Muscle layer of colon (tissue), 2 donors: ENCODE results near the gene COL9A2.
"Not testable (repeated sequence)": the region's sequence is repeated elsewhere in the genome, so short reads cannot be mapped to it uniquely, and the experiment has no call there.

Source experiments
- H3K27ac ChIP-seq: one replicate; pipeline ENCODE4 v1.7.0; 2013; ENCODE audit warnings: low read depth, mild to moderate bottlenecking, low read length, moderate library complexity
- H3K27me3 ChIP-seq, 2 donors: one replicate each; pipeline ENCODE4 v1.7.0; 2013; ENCODE audit warnings: low read length in 2 of 2, mild to moderate bottlenecking in 2 of 2; ENCODE audit not compliant: insufficient read depth in 2 of 2, control insufficient read depth in 1 of 2
- H3K36me3 ChIP-seq: one replicate; pipeline ENCODE4 v1.7.0; 2013; ENCODE audit warnings: mild to moderate bottlenecking, low read length; ENCODE audit not compliant: insufficient read depth
- H3K4me1 ChIP-seq: one replicate; pipeline ENCODE4 v1.7.0; 2013; ENCODE audit warnings: mild to moderate bottlenecking, low read length; ENCODE audit not compliant: insufficient read depth
- H3K4me3 ChIP-seq, 2 donors: one replicate each; pipeline ENCODE4 v1.7.0; 2013; ENCODE audit warnings: low read length in 2 of 2, low read depth in 1 of 2, mild to moderate bottlenecking in 1 of 2, moderate library complexity in 1 of 2
- H3K9ac ChIP-seq: one replicate; pipeline ENCODE4 v1.7.0; 2013; ENCODE audit warnings: low read length
- H3K9me3 ChIP-seq: one replicate; pipeline ENCODE4 v1.7.0; 2013; ENCODE audit warnings: mild to moderate bottlenecking, low read length
- donor health status: abdominal sarcoma.
- donor health status: Adenocarcinoma of cecum.

The COL9A2 gene

DNA sequence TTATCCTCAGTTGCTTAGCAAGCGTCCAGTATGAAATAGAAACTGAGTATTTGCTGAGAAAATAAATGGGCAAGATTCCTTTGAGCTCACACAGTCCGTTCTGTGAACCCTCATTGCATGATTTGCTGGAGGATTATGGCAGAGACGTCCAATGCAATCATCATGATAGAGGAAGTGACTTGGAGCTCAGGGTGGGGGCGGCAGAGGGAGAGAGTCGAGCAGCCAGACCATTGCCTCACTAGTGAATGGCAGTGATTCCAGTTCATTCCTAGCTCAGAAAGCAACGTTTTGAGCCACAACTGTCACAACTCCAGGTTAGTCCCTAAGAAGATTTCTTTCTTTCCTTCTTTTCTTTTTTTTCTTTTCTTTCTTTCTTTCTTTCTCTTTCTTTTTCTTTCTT is 27.5 kb upstream of the COL9A2 start:
- Histone ChIP-seq H3K4me3 (no peak overlapping the region), H3K9me3 (no peaks in the 10 kb centered on the region), H3K4me1 (no peaks in the 10 kb centered on the region), H3K9ac (no peak overlapping the region), H3K27me3 (no peaks in the 10 kb centered on the region), H3K36me3 (no peaks in the 10 kb centered on the region), H3K27ac (no peak overlapping the region)

DNA sequence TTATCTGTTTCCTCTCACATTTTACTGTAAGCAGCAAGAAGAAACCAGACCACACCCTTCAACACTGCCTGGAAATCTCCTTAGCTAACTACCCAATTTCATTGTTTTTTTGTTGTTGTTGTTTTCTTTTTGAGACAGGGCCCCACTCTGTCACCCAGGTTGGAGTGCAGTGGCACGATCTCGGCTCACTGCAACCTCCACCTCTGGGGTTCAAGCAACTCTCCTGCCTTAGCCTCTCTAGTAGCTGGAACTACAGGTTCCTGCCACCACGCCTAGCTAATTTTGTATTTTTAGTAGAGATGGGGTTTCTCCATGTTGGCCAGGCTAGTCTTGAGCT is 25.3 kb upstream of the COL9A2 start:
- not testable (repeated sequence) for H3K4me3 ChIP-seq, H3K9ac ChIP-seq, H3K36me3 ChIP-seq, H3K4me1 ChIP-seq, H3K9me3 ChIP-seq, H3K27ac ChIP-seq, H3K27me3 ChIP-seq

DNA sequence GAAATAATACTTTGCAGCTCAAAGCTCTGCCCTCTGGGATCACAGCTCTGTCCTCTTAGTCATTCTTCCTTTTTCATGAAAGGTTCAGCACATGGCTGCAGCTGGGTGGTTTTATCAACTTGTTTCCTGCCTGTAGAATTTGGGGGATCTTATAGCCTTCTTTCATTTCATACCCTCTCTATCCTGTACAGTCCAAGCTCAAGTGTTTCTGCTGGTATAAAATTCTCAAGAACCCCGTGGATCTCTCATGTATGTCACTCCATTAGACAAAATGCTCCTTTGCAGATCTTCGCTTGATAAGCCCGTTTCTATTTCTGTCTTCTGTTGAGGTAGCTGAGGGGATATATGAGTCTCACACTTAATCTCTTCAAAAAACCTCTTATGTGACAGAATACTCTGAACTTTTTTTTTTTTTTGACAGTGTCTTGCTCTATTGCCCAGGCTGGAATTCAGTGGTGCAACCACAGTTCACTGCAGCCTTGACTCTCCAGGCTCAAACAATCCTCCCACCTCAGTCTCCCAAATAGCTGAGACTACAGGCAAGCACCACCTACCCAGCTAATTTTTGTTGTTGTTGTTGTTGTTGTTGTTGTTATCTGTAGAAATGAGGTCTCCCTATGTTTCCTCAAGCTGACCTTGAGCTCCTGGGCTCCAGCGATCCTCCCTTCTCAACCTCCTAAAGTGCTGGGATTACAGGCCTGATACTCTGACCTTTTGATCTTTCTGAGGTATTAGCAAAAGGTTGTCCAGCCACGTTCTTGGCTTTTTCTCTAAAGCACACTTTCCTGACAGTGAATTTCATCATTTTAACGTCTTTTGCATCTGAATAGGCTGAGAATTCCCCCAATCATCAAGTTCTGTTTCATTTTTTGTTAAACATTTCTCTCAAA is 24.6 kb upstream of the COL9A2 start:
- no peaks in the 10 kb centered on the region for H3K27me3 ChIP-seq
- no peaks in the 10 kb centered on the region for H3K4me1 ChIP-seq
- H3K4me3 ChIP-seq: no peak overlapping the region
- no peak overlapping the region for H3K27ac ChIP-seq
- H3K36me3 ChIP-seq: no peaks in the 10 kb centered on the region
- H3K9me3 ChIP-seq: no peaks in the 10 kb centered on the region
- H3K9ac ChIP-seq: no peak overlapping the region

DNA sequence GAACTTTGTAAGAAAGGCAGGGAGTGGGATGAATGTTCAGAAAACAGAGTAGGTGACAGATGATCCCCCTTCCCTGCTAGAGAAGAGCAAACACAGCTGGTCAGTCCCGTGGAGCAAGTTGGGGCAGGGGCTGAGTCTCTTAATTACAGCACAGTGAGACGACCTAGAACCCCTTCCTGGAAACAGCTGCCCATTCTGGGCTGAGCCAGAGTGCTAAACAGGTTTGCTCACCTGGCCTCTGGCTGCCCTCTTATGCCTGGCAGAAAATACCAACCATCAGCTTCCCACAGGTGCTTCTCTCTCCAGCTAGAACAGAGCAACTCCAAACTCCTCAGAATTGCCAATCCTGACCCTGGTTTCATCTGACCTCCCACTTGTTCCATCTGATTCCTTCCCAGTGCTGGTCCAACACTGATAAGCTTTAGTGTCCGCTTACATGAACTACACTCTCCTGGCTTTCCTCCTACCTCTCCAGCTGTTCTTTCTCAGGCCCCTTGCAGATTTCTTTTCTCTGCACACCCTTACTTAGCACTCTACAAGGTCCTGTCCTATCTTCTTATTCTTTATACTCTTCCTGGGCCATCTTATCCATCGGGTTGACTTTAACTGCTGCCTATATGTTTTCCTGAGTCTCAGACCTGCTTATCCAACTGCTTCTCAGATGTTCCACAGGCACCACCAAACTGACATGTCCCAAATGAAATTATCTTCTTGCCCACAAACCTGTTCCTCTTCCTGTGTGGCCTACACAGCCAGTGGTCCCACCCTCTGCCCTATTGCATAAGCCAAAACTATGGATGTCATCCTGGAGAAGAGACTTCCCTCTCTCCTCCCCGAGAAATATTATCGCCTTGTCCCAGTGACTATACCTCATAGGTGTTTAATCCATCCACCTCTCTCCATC is 22.6 kb upstream of the COL9A2 start:
- Histone ChIP-seq H3K36me3 (no peaks in the 10 kb centered on the region), H3K4me1 (no peaks in the 10 kb centered on the region), H3K9ac (no peak overlapping the region), H3K9me3 (no peaks in the 10 kb centered on the region), H3K27me3 (no peaks in the 10 kb centered on the region), H3K27ac (no peak overlapping the region), H3K4me3 (no peak overlapping the region)

DNA sequence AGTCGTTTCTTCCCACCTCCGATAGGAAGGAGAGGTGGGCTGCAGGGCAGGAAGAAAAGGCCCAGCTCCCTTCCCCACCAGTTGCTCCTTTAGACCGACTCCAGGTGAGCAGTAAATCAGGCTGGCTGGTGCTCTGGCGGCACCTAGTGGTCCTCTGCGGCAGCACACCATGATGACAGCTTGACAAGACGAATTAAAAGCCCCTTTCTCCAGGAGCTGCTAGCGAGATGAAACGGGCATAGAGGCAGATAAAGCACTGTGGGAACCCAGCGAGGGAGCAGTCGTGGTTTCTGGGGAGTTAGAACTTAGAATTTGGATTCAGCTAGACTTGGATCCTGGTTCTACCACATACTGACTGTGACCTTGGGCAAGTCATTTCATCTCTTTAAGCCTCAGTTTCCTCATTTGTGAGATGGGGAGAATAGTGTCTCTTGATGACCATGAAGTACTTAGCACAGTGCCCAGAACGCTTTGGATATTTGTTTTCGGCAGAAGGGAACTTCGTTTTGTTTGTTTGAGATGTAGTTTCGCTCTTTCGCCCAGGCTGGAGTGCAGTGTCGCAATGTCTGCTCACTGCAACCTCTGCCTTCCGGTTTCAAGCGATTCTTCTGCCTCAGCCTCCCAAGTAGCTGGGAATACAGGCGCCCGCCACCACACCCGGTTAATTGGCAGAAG is 21.8 kb upstream of the COL9A2 start:
- H3K36me3 ChIP-seq: no peaks in the 10 kb centered on the region
- no peak overlapping the region for H3K27ac ChIP-seq
- H3K4me3 ChIP-seq: no peak overlapping the region
- no peak overlapping the region for H3K9ac ChIP-seq
- H3K9me3 ChIP-seq: no peaks in the 10 kb centered on the region
- H3K4me1 ChIP-seq: no peaks in the 10 kb centered on the region
- no peaks in the 10 kb centered on the region for H3K27me3 ChIP-seq

DNA sequence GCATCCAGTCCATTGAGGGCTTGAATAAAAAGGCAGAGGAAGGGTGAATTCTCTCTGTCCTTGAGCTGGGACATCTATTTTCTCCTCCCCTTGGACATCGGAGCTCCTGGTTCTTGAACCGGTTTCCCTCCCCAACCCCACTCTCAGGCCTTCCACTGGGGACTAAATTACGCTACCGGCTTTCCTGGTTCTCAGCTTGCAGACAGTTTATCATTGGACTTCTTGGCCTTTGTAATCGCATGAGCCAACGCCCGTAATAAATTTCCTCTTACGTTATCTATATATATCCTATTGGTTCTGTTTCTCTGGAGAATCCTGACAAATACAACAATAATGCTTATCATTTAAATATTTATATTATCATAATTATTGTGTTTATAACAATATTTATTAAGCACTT is 20.4 kb upstream of the COL9A2 start:
- H3K9me3 ChIP-seq: no peaks in the 10 kb centered on the region
- H3K4me1 ChIP-seq: no peaks in the 10 kb centered on the region
- H3K9ac ChIP-seq: no peak overlapping the region
- no peaks in the 10 kb centered on the region for H3K27me3 ChIP-seq
- H3K27ac ChIP-seq: no peak overlapping the region
- H3K36me3 ChIP-seq: no peaks in the 10 kb centered on the region
- no peak overlapping the region for H3K4me3 ChIP-seq

DNA sequence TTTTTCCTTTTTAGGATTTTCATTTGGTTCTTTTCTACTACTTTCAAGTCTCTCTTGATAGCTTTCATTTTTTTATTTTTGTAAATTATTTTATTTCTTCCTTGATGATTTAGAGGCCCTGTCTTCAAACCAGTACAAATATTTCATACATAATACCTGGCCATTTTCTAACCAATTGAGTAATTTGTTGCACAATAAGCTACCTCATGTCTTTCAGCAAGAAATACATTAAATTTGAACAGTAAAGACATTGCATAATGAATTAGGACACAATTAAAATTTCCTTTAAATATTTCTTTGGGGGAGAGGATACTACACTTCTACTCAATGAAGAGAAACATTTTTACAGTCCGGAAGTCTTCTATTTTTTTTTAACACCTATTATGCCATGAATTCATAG is 15.6 kb upstream of the COL9A2 start:
- H3K4me1 ChIP-seq: no peaks in the 10 kb centered on the region
- no peaks in the 10 kb centered on the region for H3K9me3 ChIP-seq
- H3K9ac ChIP-seq: no peak overlapping the region
- no peaks in the 10 kb centered on the region for H3K27me3 ChIP-seq
- no peak overlapping the region for H3K4me3 ChIP-seq
- H3K36me3 ChIP-seq: no peaks in the 10 kb centered on the region
- H3K27ac ChIP-seq: no peak overlapping the region

DNA sequence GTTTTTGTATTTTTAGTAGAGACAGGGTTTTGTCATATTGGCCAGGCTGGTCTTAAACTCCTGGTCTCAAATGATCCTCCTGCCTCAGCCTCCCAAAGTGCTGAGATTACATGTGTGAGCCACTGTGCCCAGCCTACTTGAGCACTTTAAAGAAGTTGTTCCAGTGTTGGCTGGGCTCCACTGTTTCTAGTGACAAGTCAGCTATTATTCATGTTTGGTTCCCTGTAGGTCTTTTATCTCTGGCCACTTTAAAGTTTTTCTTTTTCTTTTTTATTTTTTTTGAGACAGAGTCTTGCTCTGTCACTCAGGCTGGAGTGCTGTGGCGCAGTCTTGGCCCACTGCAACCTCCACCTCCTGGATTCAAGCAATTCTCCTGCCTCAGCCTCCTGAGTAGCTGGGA is 14.3 kb upstream of the COL9A2 start:
- H3K27me3 ChIP-seq, H3K9ac ChIP-seq, H3K36me3 ChIP-seq, H3K27ac ChIP-seq, H3K4me3 ChIP-seq, H3K4me1 ChIP-seq, H3K9me3 ChIP-seq: not testable (repeated sequence)

DNA sequence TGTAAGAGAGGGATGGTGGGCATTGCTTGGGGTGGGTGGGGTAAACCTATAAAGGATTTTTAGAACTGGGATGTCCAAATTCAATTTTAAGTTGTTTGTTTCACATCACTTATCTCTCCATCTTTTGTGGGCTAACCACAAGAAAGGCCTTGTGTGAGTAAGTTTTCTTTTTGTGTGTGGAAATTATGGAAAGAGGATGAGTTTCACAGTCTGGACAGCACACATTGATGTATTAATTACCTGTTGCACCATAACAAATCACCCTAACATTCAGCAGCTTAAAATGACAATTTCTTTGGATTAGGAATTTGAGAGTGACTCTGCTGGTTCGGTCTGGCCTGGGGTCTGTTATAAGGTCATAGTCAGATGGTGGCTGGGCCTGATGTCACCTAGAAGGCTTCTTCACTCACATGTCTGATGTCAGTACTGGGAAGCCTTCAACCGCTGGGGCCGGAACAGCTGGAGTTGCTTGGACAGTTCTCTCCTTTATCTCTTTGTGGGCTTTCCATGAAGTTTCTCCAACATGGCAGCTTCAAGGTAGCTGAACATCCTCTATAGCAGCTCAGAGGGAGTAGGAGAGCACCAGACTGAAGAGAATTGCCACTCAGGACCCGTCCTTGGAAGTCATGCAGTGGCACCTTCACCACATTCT is 2.0 kb upstream of the COL9A2 start:
- no peak overlapping the region for H3K9ac ChIP-seq
- H3K27ac ChIP-seq: no peak overlapping the region
- peaks cover 4% of the 10 kb centered on the region for H3K4me1 ChIP-seq
- peaks cover 13 to 24% of the 10 kb centered on the region in 2 donors for H3K27me3 ChIP-seq
- H3K36me3 ChIP-seq: no peaks in the 10 kb centered on the region
- no peak overlapping the region for H3K4me3 ChIP-seq
- no peaks in the 10 kb centered on the region for H3K9me3 ChIP-seq

DNA sequence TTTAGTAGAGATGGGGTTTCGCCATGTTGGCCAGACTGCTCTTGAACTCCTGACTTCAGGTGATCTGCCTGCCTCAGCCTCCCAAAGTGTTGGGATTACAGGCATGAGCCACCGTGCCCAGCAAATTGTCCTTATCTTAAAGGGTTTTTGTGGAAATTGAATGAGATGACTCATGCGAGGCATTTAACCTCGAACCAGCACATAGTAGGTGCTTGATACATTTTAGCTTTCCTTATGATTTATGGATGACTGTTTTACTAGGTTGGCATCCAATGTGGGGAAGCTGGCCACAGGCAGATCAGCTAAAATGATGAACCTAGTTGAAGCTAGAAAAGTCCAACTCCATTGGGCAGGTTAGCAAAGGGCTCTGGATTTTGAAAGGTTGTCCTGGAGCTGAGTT is 1.4 kb upstream of the COL9A2 start:
- Histone ChIP-seq H3K27ac (no peak overlapping the region), H3K27me3 (peaks cover 13 to 24% of the 10 kb centered on the region in 2 donors), H3K4me3 (no peak overlapping the region), H3K36me3 (no peaks in the 10 kb centered on the region), H3K9me3 (no peaks in the 10 kb centered on the region), H3K4me1 (peaks cover 4% of the 10 kb centered on the region), H3K9ac (no peak overlapping the region)
